NOMO-1 treated with DMSO at 0.1 percent for 48 hours (cell line): Measurements from ENCODE around the gene NOX3.
"Not testable (repeated sequence)": the region's sequence is repeated elsewhere in the genome, so short reads cannot be mapped to it uniquely, and the experiment has no call there.

Experiments
- DNase-seq: peaks from one replicate; lab custom pipeline; 2025; ENCODE audit not compliant: unreplicated experiment; lab: John Stamatoyannopoulos, UW

Gene NOX3

GRCh38 chr6:155470979-155471616 is 15.5 kb upstream of the NOX3 start:
- DNase-seq: not testable (repeated sequence)

- not testable (repeated sequence) for DNase-seq
Measured at GRCh38 chr6:155468543-155468942, 12.9 kb upstream of the NOX3 start.

- no peak for DNase-seq
Measured at GRCh38 chr6:155466539-155466938, 10.9 kb upstream of the NOX3 start.

GRCh38 chr6:155461556-155461955 is 5.9 kb upstream of the NOX3 start:
- DNase-seq: no peak

- peak; percentile 64 for DNase-seq
Measured at GRCh38 chr6:155454471-155454870, 1.2 kb downstream of the NOX3 start.

GRCh38 chr6:155454008-155454407 is 1.6 kb downstream of the NOX3 start:
- DNase-seq: peak; percentile 51

GRCh38 chr6:155452576-155452975 is 3.1 kb downstream of the NOX3 start:
- no peak for DNase-seq

- not testable (repeated sequence) for DNase-seq
Measured at GRCh38 chr6:155451530-155451929, 4.1 kb downstream of the NOX3 start.

GRCh38 chr6:155450240-155450581 is 5.4 kb downstream of the NOX3 start:
- no peak for DNase-seq

- no peak for DNase-seq
Measured at GRCh38 chr6:155449450-155450239, 6.0 kb downstream of the NOX3 start.

- DNase-seq: no peak
Measured at GRCh38 chr6:155448668-155449449, 6.8 kb downstream of the NOX3 start.

- DNase-seq: no peak
Measured at GRCh38 chr6:155447949-155448348, 7.7 kb downstream of the NOX3 start.

GRCh38 chr6:155444952-155445903 is 10.4 kb downstream of the NOX3 start:
- no peak for DNase-seq

GRCh38 chr6:155444120-155444917 is 11.3 kb downstream of the NOX3 start:
- no peak for DNase-seq

GRCh38 chr6:155443168-155443567 is 12.5 kb downstream of the NOX3 start:
- no peak for DNase-seq

GRCh38 chr6:155442562-155442961 is 13.1 kb downstream of the NOX3 start:
- DNase-seq: peak; percentile 57

GRCh38 chr6:155441112-155441465 is 14.6 kb downstream of the NOX3 start:
- no peak for DNase-seq

GRCh38 chr6:155440398-155441111 is 15.1 kb downstream of the NOX3 start:
- DNase-seq: no peak

- DNase-seq: peak; percentile 32
Measured at GRCh38 chr6:155439376-155439775, 16.3 kb downstream of the NOX3 start.
